Measurements from ENCODE around the gene NADSYN1. TPM values are rescaled to one million over a fixed set of nuclear protein-coding genes. Genes with fewer than 3 reads are reported as not detected.

The NADSYN1 gene
- total and polyA plus RNA-seq, 2 experiments from 2014 or later, result 42.0 to 50.4 TPM

DNA sequence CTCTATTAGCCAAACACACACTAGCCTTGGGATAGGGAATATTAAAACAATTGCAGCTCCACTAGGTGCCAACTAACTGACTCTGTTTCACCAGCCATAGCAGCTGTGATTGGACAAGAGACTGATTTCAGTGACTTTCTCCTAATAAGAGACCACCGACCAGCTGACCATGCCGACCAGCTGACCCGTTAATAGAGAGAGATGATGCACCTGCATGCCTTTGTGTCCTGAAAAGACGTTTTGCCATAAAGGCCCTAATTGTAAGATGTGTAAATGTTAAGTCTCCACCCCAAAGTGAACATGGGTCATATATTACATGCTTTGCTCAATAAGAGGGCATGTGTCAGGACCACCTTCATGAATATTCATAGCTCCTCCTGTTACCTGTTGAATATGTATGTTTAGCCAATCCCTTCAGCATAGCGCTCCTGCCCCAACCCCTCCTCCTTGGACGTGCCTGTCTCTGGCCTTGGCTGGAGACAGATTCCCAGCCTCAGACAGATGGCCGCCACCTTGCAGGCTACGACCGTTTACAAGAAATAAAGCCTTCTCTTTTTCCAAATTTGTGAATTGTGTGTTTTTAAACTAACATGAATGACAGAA, 1.3 kb upstream of the NADSYN1 start:
- Histone ChIP-seq H3K4me1 (ENCODE audit: insufficient read depth) (0 out of 2 replicates have a peak, but pooled peaks cover 4% of the 10 kb centered on the region), H3K79me2 (ENCODE audit: insufficient read depth) (peaks cover 19% of the 10 kb centered on the region), H2AFZ (no peak overlapping the region), H3K27me3 (replicated peaks; ENCODE audit: insufficient read depth) (no peaks in the 10 kb centered on the region), H3K4me3 (0 out of 2 replicates have a peak overlapping the region, but pooled peaks have one; percentile 97), H3F3A (ENCODE audit: insufficient read depth) (0 out of 2 replicates have a peak, but pooled peaks cover 4% of the 10 kb centered on the region), H3K36me3 (ENCODE audit: low read depth) (peaks cover 15% of the 10 kb centered on the region; the same call in 1 of the 2 replicates), H4K20me1 (ENCODE audit: insufficient read depth) (no peaks in the 10 kb centered on the region), H3K9me3 (ENCODE audit: low read depth) (no peaks in the 10 kb centered on the region), H3K9ac (no peak overlapping the region), H3K4me2 (ENCODE audit: unreplicated experiment) (no peak overlapping the region), H3K9me2 (ENCODE audit: insufficient read depth) (no peaks in the 10 kb centered on the region), H3K27ac (no peak overlapping the region)
- WGBS, 2 experiments (ENCODE audit: low coverage in 1 of 2, low lambda C conversion rate in 2 of 2, missing lambda C conversion rate in 2 of 2), result 87 to 89% methylated on average over 9 of the region's 9 CpGs
- in situ Hi-C loops (cut with MboI), result no loop called here
- TF ChIP-seq EZH2phosphoT487 (IDR thresholded peaks at IDR 0.05; ENCODE audit: insufficient read depth, low read depth) (no peak), EZH2 (IDR thresholded peaks at IDR 0.05; ENCODE audit: insufficient read depth, poor library complexity, severe bottlenecking) (no peak)
- DNase-seq, result no peak

- H3K9ac ChIP-seq, result peak overlapping the region; percentile 93
- H3F3A ChIP-seq (ENCODE audit: insufficient read depth), result 0 out of 2 replicates have a peak, but pooled peaks cover 3% of the 10 kb centered on the region
- WGBS, 2 experiments (ENCODE audit: low coverage in 1 of 2, low lambda C conversion rate in 2 of 2, missing lambda C conversion rate in 2 of 2), result 16% methylated on average over 33 to 39 of the region's 40 CpGs
- in situ Hi-C loops (cut with MboI), result no loop called here
- H3K4me1 ChIP-seq (ENCODE audit: insufficient read depth), result 0 out of 2 replicates have a peak, but pooled peaks cover 4% of the 10 kb centered on the region
- peak; percentile 48 for DNase-seq
- no peak overlapping the region for H3K27ac ChIP-seq
- H3K27me3 ChIP-seq (replicated peaks; ENCODE audit: insufficient read depth), result no peaks in the 10 kb centered on the region
- no peak for TF ChIP-seq EZH2 (IDR thresholded peaks at IDR 0.05; ENCODE audit: insufficient read depth, poor library complexity, severe bottlenecking)
- no peak for TF ChIP-seq EZH2phosphoT487 (IDR thresholded peaks at IDR 0.05; ENCODE audit: insufficient read depth, low read depth)
- H3K4me2 ChIP-seq (ENCODE audit: unreplicated experiment), result peak overlapping the region; percentile 95
- no peaks in the 10 kb centered on the region for H3K9me2 ChIP-seq (ENCODE audit: insufficient read depth)
- H3K4me3 ChIP-seq, result peak overlapping the region; percentile 97
- no peaks in the 10 kb centered on the region for H4K20me1 ChIP-seq (ENCODE audit: insufficient read depth)
- peaks cover 15% of the 10 kb centered on the region; the same call in 1 of the 2 replicates for H3K36me3 ChIP-seq (ENCODE audit: low read depth)
- peaks cover 19% of the 10 kb centered on the region for H3K79me2 ChIP-seq (ENCODE audit: insufficient read depth)
- peak overlapping the region; percentile 92 for H2AFZ ChIP-seq
- no peaks in the 10 kb centered on the region for H3K9me3 ChIP-seq (ENCODE audit: low read depth)
Observed at GRCh38 chr11:71452199-71453036, 585 bp upstream of the NADSYN1 start.

GRCh38 chr11:71453918-71454304, 908 bp downstream of the NADSYN1 start:
- Histone ChIP-seq H3K9me2 (ENCODE audit: insufficient read depth) (no peaks in the 10 kb centered on the region), H2AFZ (no peak overlapping the region), H3K79me2 (ENCODE audit: insufficient read depth) (peaks cover 19% of the 10 kb centered on the region), H3K27me3 (replicated peaks; ENCODE audit: insufficient read depth) (no peaks in the 10 kb centered on the region), H3K4me3 (peak overlapping the region; percentile 97), H3K9me3 (ENCODE audit: low read depth) (no peaks in the 10 kb centered on the region), H3F3A (ENCODE audit: insufficient read depth) (no peaks in the 10 kb centered on the region), H3K4me2 (ENCODE audit: unreplicated experiment) (peak overlapping the region; percentile 94), H3K36me3 (ENCODE audit: low read depth) (peaks cover 15% of the 10 kb centered on the region; the same call in 1 of the 2 replicates), H3K9ac (peak overlapping the region; percentile 93), H3K4me1 (ENCODE audit: insufficient read depth) (no peaks in the 10 kb centered on the region), H4K20me1 (ENCODE audit: insufficient read depth) (no peaks in the 10 kb centered on the region), H3K27ac (no peak overlapping the region)
- in situ Hi-C loops (cut with MboI), result no loop called here
- 57 to 60% methylated on average over 7 of the region's 7 CpGs for WGBS, 2 experiments (ENCODE audit: low coverage in 1 of 2, low lambda C conversion rate in 2 of 2, missing lambda C conversion rate in 2 of 2)
- no peak for DNase-seq
- TF ChIP-seq EZH2phosphoT487 (IDR thresholded peaks at IDR 0.05; ENCODE audit: insufficient read depth, low read depth), result no peak
- no peak for TF ChIP-seq EZH2 (IDR thresholded peaks at IDR 0.05; ENCODE audit: insufficient read depth, poor library complexity, severe bottlenecking)

DNA sequence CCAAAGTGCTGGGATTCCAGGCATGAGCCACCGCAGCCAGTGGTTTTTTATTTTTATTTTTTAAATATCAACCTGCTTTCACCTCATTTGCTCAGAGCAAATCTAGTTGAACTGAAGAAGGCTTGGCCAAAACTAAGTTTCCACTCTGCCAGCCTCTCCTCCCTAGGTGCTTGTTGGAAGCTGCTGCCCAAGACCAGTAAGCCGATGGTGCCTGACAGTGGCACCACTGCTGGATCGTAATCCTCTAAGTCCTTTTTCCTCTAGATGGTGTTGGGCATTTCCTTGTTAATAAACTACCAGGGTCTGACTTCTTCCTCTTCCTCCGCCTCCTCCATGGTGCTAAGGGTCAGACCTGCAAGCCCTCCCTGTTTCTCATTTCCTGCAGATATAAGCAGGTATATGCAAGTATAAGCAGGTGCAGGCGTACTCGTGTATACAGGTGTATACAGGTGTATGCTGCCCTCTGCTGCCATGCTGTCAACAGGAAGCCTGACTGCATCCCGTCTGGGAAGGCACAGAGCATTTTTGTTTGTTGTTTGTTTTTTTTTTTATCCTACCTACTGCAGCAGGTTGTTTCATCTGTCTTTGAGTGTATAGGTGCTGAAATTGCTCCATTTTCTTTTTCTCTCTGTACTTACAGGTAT, 1.6 kb downstream of the NADSYN1 start:
- no peak overlapping the region for H3K27ac ChIP-seq
- DNase-seq, result no peak
- in situ Hi-C loops (cut with MboI), result no loop called here
- H3K4me2 ChIP-seq (ENCODE audit: unreplicated experiment), result no peak overlapping the region
- peak overlapping the region; percentile 97; the same call in 1 of the 2 replicates for H3K4me3 ChIP-seq
- TF ChIP-seq EZH2phosphoT487 (IDR thresholded peaks at IDR 0.05; ENCODE audit: insufficient read depth, low read depth) (no peak), EZH2 (IDR thresholded peaks at IDR 0.05; ENCODE audit: insufficient read depth, poor library complexity, severe bottlenecking) (no peak)
- H3K36me3 ChIP-seq (ENCODE audit: low read depth), result peaks cover 17% of the 10 kb centered on the region; the same call in 1 of the 2 replicates
- no peaks in the 10 kb centered on the region for H3K9me3 ChIP-seq (ENCODE audit: low read depth)
- no peaks in the 10 kb centered on the region for H3K4me1 ChIP-seq (ENCODE audit: insufficient read depth)
- no peaks in the 10 kb centered on the region for H3K27me3 ChIP-seq (replicated peaks; ENCODE audit: insufficient read depth)
- WGBS, 2 experiments (ENCODE audit: low coverage in 1 of 2, low lambda C conversion rate in 2 of 2, missing lambda C conversion rate in 2 of 2), result 71 to 74% methylated on average over 7 of the region's 7 CpGs
- peaks cover 19% of the 10 kb centered on the region for H3K79me2 ChIP-seq (ENCODE audit: insufficient read depth)
- no peak overlapping the region for H3K9ac ChIP-seq
- H2AFZ ChIP-seq, result no peak overlapping the region
- no peaks in the 10 kb centered on the region for H4K20me1 ChIP-seq (ENCODE audit: insufficient read depth)
- H3K9me2 ChIP-seq (ENCODE audit: insufficient read depth), result no peaks in the 10 kb centered on the region
- H3F3A ChIP-seq (ENCODE audit: insufficient read depth), result no peaks in the 10 kb centered on the region
